Measurements from ENCODE around the gene B4GALNT3. TPM values are rescaled to one million over a fixed set of nuclear protein-coding genes. Genes with fewer than 3 reads are reported as not detected.

B4GALNT3 gene
- total RNA-seq, 1 donor from 2014 or later: 12.7 TPM

DNA sequence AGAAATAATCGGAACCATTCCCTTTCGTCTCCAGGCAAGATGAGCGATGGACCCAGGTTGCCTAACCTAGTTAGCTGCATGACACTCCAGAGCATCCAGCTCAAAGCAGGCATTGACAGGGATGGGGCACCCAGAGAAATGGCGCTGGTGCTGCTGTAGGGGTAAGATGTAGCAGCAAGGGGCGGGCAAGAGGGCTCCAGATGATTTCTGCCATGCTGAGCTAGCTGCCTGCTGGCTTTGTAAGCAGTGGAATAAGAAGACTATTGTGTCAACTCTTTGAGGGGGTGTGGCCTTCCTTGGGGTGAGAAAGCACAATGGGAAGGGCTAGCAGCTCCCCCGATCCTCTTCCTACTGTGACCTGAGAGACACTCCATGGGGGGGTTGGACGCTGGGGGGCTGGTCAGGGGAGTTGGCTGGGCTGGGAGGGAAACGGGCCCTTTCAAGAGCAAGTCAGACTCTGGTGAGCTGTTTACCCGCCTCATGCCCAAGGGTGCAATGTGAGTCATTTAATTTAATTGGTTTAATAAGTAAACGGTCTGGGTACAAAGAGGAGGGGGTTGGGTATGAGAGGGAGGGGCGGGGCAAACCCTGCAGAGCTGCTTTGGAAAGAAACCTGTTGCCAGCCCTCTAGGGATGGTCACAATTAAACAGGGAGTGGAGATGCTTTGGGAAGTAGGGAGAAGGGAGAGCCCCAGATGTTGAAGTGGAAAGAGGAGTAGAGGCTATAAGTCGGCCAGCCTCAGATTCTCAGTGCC, 50.5 kb downstream of the B4GALNT3 start:
- no peak for DNase-seq

DNA sequence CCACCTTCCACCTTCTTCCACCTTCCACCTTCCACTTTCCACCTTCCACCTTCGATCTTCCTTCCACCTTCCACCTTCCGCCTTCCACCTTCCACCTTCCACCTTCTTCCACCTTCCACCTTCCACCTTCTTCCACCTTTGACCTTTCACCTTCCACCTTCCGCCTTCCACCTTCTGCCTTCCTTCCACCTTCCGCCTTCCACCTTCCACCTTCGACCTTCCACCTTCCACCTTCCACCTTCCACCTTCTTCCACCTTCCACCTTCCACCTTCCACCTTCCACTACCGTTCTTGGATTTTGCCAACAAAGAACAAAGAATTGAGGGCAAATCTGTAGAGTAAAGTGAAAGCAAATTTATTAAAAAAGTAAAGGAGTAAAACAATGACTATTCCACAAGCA, 53.2 kb downstream of the B4GALNT3 start:
- no peak for DNase-seq

DNA sequence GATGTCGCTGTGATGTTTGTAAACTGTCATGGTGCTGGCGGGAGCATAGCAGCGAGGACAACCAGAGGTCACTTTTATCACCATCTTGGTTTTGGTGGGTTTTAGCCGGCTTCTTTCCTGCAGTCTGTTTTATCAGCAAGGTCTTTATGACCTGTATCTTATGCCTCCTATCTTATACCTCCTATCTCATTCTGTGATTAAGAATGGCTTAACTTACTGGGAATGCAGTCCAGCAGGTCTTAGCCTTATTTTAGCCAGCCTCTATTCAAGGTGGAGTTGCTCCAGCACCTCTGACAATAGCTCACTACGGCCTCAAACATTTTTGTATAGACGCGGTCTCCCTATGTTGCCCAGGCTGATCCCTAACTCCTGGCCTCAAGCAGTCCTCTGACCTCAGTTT, 53.7 kb downstream of the B4GALNT3 start:
- DNase-seq: no peak

DNA sequence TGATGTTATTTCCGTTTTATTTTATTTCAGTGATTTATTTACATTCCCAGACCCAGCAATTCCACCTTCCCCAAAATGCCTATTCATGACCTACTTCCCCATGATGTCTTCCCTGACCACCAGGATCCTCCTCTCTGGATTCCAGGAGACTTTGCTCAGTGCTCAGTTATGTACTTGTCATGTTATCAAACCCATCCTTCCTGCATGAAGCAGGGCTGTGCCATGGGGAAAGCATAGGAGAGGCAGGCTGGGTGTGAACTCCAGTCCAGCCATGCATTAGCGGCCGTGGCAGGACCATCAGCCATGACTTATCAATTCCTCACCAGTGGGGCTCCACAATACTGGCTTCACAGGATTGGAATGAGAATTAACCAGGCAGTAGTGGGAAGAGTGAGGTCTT, 57.8 kb downstream of the B4GALNT3 start:
- no peak for DNase-seq

DNA sequence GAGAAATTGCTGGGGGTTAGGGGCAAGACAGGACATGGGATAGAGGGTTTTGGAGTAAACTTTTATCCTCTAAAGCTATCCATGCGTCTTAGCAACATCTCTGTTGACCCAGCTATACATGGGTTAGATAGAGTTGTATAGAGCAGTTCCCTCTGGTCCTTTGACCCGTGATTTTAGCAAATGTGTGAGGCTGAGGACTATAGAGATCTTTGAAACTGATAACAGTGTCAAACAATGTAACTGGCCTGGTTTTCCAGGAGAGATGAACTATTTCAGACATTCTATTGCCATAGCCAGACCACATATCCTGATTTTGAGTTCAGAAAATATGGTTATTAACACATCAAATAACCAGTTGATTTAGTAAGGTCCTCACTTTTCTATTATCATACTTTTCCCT, 60.4 kb downstream of the B4GALNT3 start:
- no peak for DNase-seq

DNA sequence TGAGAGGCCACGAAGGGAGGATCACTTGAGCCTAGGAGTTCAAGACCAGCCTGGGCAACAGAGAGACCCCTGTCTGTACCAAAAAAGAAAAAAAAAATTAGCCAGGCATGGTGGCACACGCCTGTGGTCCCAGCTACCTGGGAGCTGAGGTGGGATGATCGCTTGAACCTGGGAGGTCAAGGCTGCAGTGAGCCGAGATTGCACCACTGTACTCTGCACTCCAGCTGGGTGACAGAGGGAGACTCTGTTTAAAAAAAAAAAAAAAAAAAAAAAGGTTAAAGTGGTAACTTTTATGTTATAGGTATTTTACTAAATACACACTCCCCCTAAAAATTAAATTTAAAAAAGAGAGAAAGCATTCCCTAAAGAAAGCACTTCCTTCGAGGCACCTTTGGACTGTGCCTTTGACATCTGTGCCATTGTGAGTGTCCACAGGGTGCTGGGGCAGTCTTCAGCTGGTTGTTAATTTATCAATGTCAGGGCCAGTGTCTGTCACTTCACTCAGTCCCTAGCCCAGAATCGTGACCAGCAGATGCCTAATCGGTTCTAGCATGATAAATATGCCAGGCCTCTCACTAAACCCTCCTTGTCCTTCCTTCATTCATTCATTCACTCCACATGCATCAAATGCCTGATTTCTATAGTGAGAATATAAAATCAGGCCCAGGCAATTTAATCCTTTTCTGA, 63.1 kb downstream of the B4GALNT3 start:
- DNase-seq: no peak

DNA sequence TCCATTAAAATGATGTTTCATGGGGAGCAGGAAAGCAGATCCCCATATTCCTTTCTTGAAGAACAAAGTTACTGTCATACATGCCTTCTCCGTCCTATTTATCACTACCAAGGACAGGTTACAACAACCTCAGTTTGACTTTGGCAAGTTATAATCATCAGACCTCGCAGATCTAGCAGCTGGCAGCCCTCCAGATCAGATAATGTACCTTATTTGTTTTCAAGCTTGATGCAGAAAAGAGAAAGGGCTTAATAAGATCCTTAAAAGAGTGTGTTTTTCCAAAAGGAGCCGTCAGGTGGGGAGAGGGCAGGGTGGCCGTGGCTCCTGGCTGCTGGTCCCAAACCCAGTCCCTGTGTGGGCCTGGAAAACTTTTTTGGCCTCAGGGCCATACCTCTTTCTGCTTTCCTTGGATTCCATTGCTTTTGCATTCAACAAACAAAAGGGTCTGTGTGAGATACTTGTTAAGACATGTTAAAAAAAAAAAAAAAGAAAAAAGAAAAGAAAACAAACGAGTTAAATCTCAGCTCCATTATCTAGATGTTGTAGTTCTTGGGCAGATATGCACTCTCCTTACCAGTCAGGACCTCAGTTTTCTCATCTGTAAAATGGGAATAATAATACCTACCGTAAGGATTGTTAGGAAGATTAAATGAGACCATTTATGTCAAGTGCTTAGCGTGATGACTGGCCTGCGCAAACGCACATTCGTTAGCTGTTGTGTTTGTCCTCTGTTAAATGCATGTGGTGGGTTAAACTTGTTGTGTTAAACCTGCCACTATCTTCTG, 64.6 kb downstream of the B4GALNT3 start:
- no peak for DNase-seq

DNA sequence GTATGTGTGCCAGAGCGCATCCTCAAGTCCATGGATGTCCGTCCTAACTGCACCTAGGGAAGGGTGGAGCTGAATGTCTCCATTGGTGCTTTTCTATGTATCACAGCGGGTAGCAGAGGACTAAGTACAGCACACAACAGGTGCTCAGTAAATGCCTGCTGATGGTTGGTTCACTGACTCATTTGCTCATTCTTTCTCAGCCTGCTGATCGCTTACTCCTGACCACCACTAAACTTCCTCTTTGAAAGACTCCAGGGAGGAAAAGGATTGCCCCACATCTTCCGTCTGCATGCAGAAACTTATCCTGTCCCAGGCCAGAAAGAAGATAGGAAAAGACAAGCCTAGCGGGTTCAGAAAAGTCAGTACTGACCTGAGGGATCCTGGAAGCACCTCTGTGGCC, 66.3 kb downstream of the B4GALNT3 start:
- no peak for DNase-seq

DNA sequence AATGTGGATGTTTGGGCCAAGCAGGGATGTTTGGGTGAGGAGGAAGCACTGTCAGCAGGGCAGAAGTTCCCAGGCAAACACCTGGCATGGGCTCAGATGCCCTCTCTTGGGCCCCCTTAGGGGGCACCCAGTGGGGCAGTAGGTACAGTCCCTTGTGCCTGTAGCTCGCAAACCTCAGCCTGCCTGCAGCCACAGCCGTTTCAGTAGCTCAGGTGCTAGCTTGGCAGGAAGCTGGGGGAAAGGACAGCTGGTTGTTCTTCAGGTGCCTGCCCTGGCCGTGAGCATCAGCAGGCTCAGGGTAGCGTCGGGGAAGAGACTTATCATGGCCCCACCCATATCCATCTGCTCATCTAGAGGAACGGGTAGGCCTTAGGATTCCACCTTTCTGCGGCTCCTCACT, 67.5 kb downstream of the B4GALNT3 start:
- no peak for DNase-seq

DNA sequence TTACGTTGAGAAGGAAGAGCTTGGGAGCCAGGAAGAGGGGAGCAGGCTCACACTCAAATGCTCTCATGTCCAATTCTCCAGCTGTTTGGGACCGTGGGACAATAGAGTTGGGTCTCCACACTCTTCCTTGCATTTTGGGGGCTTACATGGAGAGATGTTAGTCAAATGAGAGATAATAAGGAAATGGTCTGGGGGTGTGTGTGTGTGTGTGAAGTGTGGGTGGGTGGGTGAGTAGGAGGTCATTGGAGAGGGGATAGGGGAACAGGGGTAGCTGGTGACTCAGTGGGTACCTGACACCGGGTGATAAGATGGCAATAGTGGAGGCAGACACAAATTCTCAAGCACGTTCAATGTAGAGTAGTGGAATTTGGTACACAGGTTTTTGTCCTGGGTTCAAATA, 68.0 kb downstream of the B4GALNT3 start:
- DNase-seq: no peak

DNA sequence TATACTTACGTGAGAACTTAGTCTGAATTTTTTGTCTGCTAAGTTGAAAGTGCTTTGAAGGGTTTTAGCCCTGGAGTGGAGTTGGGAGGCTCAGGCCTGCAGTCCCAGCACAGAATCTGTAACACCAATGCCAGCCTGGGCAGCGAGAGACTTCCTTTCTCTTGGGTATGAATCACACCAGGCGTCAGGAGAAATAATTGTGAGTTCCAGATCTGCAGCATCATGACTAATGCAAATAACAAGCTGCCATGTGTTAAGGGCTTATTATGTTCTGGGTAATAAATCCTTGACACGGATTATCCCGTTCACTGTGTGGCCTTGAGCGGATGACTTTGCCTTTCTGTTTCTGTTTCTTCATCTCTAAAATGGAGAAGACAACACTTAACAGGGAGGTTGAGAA, 70.6 kb downstream of the B4GALNT3 start:
- DNase-seq: no peak

DNA sequence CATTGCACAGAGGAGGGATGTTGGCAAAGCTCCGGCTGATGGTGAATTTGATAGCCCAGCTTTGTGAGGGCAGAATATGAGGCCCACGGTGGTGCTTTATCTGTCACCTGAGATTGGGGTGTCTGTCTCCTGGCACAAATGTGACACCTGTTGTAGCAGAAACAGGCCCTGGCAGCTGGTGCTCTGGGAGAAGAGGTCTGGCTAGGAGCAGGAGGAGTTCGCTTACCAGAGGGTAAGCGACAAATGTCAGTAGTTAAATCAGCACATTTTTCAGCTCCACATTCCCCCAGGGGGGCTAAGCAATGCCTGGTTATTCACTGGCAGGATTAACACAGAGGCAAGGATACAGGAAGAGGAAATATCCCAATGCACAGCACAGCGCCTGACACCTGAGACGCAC, 71.1 kb downstream of the B4GALNT3 start:
- no peak for DNase-seq

DNA sequence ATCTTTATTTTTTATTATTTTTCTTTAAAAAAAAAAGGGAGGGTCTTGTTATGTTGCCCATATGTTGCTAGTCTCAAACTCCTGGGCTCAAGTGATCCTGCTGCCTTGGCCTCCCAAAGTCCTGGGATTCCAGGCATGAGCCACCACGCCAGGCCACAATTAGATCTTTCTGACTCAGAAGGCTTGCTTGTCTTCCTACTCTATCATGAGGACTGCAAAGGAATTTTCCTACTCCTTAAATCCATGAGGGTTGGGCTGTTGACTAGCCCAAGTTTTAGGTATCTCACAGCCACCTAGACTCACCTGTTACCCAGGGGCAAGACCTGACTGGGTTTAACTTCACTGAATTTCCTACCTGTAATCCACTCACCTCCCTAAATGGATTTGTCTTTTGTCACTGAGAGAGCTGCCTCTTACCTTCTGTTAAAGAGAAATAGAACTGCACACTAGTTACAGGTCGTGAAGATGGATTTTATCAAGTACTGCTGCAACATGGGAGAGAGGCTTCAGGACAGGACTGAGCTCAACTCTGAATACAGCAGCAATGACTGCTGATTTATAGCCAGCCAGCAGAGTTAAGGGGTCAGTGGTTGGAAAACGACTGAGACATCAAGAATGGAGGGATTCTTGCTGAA, 72.3 kb downstream of the B4GALNT3 start:
- no peak for DNase-seq

DNA sequence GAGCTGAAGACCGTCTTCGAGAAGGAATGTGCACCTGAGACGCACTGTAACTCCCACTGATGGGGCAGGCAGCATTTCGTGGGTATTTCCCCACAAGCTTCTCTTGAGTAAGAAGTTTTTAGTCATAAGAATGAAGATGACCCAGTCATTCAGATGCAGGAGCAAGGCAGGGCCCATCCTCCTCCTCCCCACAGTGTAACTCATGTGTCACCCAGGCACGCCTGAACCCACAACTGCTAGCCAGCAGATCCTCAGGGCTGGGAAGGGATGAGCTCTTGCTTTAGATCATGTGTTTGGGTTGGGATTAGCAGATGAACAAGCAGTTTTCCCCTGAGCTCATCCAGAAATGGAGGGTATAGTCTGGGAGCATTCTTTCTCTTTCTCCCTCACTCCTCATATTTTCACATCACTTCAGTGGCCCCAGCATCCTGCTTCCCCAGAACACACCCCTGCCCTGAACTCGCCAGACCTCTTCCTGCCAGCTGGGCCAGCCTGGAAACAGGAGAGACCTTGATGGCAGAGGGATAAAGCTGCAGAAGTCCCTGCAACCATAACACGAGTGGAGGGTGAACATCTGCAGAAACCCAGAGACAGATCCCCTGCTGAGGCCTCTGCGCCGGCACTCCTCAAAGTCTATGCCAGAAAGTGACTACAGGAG, 73.3 kb downstream of the B4GALNT3 start:
- no peak for DNase-seq

DNA sequence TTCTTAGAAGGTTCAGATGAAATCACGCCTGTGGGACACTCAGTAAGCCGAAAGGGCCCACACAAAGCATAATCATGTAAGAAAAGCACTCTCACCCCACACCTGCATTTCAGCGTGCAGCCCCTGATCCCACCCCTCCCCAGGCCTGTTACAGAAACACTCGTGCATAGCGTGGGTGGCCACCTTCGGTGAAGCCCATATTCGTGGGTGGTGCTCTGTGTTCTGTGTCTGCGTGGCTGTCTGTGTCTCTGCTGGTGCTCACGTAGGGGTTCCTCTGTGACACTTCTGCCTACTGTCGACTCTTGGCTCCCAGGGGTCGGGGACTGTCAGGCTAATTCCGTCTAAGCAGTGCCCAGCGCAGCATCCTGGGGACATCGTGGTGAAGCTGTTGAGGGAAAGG, 74.0 kb downstream of the B4GALNT3 start:
- DNase-seq: no peak

DNA sequence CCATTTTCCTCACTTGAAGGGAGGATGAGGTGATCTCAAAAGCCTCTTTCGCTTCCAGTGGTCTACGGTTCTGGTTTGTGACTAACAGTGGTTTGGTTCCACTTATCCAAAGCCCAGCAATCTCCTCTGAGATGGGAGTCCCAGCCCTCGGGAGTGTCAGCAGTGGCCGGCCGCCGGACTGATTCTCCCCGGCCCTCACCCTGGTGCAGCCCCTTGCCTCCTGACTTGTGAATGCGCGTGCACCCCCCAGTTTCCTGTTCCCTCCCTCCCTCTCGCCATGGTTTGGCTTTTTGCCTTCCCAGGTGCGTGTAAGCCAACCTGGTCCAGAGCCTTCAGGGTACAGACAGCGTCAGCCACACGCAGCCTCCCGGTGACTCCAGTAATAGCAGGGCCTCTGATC, 74.5 kb downstream of the B4GALNT3 start:
- DNase-seq: no peak

DNA sequence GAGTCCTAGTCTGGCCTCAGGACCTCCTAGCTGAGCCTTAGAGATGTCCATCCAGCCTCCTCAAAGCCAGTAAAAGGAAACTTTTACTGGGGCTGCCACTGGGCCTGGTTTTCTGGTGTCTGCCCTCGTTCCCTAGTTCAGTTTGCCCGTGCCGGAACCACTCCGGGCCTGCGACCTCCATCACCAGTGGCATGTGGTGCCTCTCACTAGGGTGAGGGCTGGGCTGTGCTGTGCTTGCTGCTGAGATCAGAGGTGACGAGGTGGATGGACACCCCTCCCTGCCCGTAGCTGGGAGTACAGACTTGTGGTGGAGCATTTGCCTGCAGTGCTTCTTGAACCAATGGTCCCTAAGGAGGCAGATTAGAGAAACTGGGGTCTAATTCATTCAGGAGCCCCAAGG, 75.7 kb downstream of the B4GALNT3 start:
- DNase-seq: no peak

DNA sequence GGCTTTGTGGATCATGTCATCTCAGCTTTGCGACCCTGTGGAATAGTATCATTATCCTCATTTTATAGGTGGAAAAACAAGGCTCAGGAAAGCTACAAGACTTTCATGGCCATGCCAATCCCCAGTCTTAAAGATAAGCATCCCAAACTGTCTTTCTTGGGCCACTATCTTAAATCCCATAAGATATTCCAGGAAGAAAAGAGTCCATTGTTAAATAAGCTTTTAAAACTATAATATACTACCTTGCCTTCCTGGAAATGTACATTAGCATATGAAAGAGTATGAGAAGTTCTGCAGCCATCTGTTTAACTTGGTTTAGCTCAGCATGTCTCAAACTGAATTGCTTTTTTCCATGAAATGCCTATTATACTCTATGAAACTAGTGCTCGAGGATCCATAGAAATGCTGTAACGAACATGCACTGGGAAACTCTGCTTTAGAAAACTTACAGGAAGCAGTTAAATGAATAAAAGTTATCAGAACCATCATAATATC, 77.1 kb downstream of the B4GALNT3 start:
- DNase-seq: no peak

DNA sequence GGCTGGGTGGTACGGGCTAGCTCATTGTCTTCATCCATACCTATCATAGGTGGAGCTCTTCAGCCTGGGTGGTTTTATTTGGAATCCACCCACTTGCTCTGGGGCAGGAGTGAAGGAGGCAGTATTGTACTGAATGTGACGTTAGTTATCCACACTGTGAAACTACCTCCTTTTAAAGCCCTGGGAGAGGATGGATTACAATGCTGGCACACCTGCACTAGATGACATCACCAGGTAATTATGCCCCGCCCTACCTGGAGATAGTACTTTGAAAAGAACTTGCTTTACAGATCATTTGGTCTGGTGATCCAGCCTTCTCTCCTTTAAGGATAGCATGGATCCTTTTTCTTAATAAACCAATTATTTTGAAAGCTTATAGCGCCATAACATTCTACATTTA, 78.0 kb downstream of the B4GALNT3 start:
- DNase-seq: no peak

DNA sequence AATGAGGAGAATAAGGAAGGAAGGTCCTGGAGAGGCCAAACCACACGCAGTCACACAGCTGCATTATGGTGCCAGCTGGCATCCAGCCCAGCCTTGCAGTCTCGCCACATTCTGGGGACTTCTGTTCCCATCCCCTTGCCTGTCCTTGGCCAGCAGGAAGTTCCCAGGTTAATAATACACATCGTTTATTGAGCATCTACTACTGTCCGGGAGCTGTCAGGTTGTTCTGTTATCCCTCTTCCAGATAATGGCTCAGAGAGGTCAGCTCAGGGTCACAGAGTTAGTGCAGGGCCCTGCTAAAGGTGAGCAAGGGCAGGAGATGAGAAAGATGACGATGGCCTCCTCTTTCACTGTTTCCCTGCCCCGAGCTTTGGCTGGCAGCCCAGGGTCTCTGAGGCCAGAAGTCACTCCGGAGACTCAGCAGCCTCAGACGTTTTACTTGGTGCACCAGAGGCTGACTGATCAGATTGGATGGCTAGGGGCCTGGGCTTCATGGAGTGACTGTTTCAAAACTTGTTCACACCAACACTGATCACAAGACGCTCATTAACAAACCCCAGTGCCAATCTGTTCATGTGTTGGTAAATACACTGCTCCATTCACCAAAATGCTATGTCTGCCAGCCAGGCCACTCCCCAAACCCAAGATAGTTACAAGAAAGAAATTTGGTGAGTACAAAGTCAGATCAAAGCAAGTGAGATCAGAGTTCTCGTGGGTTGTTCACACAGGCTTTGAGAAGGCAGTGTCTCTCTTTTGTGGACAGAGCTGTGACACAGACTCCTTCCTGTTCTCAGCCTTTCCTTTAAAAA, 79.2 kb downstream of the B4GALNT3 start:
- no peak for DNase-seq
